Embryonic facial prominence (tissue), 1 donor: ENCODE data around the gene C10orf90.

Source experiments
- DNase-seq: peaks from one replicate; pipeline ENCODE4 v3.0.0-alpha.2; 2016; ENCODE audit errors: extremely low spot score

The C10orf90 gene

GRCh38 chr10:126429275-126429674 is 241.2 kb downstream of the C10orf90 start:
- no peak for DNase-seq

DNA sequence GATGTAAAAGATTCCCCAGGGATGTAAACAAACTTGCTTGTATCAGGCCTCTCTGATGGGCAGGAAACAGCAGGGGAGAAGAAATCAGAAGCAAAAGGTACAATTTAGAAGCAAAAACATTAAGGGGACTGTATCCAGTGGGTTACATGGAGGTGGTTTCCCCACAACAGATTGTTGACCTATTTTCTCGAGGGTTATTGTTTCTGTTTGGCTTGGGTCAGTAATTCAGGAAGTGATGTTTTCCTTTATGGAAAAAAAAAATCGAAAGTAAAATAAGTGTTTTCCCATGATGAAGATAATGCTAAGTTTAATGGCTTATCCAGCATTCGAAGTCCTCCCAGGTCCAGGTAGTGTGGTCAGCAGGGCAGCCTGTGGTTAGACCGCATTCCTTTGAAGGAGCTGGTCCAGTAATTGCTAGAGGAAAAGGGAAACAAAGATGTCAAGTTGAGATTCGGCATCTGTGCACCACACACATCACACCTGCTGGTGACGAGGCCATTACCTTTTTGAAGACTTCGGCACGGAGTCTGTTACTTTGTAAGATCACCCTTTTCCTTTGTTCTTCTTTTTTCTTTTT is 244.9 kb downstream of the C10orf90 start:
- DNase-seq: no peak

GRCh38 chr10:126425032-126425431 is 245.5 kb downstream of the C10orf90 start:
- no peak for DNase-seq

DNA sequence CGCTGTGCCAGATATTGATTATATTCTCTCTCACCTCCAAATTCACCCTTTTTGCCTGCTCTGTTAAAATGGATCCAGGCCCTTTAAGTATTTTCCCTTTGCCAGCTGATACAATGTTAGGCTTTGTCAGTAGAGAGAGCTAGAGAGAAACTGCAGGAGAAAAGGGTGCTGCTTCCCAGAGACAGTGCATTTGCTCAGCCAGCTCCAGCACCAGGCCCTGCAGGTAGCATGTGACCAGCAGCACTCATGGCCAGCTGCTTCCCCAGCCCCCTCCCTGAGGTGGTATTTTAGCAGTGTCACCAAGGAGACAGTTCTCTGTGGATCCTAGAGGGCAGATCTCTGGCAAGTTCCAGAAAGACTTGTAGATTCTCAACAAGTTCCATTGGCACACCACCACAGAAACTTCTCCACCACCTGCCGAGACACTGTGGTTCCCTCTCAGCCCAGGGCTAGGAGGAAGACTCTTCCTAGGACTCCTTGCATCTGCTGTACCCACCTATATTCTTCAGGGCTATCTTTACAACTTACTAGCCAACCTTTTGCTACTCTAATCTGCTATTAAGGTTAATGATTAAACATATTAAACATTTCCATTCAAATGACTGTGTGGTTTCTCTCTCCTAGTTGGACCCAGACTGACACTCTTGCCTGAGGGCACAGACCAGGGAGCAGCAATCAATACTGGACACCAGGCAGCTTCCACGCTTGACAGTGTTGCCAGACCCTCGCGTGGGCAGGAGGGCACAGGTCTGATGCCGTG is 246.6 kb downstream of the C10orf90 start:
- no peak for DNase-seq

DNA sequence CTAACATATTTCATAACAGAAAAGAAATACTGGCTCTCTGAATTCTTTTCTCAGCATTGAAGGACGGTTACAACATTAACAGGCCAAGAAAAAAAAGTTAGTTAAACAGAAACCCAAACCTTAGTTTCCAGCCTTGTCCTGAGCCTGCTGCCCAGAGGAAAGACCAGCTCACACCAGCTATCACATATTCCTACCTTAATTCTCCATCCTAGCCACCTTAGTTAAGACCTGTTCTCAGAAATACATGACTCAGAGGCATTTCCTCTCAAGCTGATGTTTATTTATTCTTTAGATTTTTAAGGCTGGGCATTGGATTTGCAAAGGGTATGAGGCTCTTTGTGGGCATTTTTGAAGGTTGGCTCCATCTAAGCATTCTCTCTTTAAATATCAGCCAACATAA is 247.9 kb downstream of the C10orf90 start:
- DNase-seq: no peak

DNA sequence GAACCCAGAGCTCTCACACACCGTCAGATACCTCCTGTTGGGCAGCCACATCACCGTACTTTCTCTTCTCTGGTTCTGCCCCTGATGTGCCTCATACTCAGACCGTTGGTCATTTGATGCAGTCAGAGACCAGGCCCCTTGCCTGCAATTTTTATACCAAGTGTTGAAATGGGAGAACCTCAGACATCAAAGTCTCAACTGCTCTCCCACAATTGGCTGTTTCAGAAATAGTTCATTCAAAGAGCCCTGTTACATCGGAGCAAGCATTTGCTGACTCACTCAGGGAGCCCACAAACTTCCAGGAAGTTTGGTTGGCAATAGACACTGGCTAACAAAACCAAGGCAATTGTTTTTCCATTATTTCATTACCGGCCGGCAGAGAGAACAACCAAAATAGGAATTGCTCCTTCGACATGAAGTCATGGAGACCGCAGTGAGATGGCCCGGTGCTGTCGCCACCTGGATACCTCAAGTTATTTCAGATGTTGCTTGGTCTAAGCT is 248.7 kb downstream of the C10orf90 start:
- peak; percentile 52 for DNase-seq

GRCh38 chr10:126420567-126421300 is 249.8 kb downstream of the C10orf90 start:
- peak; percentile 7 for DNase-seq

DNA sequence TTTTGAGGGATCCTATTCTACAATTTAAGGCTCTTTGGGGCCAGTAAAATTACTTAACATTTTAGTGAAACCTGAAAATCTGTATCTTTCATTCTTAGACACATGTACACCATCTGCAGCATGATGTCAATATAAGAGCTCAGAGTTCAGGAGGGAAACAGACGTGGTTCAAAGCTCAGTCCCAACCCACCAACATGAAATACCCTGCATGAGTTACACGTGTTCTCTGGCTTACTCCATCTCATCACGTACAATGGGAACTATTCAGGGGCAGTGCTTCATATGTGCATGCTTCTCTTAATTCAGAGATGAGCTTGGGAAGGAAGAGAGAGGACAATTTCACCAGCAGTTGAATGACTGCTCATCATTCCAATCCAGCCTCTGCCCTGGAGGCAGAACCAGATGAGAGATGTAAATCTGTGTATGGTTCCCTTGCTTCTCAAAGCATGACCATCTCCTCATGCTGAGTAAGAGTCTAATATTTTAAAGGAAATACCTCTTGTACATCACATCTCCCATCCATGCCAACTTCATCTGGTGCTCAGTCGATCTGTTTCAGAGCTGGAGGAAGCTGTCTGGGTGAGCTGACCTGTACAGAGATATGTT is 253.2 kb downstream of the C10orf90 start:
- DNase-seq: no peak

GRCh38 chr10:126409821-126410220 is 260.7 kb downstream of the C10orf90 start:
- no peak for DNase-seq

DNA sequence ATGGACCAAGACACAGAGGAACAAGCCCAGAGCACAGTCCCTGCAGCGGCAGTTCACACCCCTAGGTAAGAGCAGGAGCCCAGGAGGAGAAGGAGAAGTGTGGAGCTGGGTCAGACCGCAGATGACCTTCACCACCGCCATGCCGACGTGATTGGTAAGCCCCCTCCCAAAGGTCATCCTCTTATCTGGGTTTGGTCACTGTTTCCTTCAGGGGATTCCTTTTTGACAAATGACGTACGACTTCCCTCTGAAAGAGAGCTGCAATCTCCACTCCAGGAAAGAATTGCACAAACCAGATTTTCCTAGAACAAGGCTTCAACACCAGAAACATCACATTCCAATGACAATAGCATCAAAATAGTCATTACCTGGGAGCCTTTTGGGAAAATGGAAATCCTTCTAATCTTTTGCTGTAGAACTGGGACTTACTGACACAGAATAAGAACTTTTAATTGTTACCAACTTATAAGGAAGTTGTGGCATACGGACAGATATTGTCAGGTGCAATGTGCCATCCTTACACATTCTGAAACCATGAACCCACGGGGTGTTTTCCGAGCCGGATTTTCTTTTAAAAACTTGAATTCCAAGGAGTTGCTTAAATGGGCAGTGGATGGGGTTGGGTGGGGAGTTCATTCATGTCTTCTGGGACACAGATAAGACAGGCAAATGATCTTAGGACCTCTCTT is 261.4 kb downstream of the C10orf90 start:
- no peak for DNase-seq

DNA sequence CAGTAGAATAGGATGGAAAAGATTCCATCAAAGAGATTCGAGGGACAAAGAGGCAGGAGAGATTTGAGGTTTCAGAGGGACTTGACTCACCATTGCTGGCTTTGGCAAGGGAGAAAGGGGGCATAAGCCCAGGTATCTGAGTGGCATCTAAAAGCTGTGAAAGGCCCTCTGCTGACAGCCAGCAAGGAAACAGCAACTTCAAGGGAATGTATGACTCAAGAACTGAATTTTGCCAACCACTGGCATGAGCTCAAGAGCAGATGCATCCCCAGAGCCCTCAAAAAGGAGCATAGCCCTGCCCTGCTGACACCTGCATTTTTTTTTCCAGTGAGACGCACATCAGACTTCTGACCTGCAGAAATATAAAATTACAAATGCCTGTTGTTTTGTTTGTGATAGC is 262.7 kb downstream of the C10orf90 start:
- DNase-seq: no peak

- DNase-seq: no peak
Measured at GRCh38 chr10:126405239-126405775, 265.2 kb downstream of the C10orf90 start.

DNA sequence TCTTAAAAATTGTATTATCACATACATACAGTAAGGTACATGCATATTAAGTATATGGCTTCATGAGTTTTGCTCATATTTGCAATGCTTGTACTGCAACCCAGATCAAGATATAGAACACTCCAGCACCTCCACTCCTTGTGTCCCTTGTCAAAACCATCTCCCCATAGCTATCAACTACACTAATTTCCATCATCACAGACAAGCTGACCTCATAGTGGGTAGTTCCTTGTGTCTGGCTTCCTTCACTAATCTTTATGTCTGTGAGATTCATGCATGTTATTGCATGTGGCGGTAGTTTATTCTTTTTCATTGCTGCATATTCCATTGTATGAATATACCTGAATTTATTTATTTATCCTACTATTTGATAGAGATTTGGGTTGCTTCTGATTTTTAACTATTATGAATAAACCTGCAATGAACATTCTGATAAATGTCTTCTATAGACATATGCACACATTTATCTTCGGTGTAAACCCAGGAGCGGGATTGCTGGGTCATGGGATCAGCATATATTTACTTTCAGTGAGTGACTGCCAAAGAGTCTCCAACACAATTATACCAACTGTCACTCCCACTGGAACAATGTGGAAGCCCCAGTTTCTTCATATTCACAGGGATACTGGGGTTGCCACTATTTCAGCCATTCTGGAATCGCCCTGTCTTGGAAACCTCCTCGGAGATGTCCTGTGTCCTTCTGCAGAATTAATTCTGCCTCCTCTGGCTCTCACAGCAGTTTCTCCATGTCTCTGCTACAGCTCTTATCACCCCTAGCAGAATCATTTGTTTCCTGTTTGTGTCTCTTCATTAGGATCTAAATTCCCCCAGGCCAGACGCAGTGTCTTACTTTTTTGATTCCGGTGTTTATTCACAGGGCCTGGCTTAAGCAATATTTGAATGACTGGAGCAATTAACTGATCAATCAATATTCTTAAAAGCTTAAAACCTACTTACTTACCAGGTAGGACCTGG is 267.5 kb downstream of the C10orf90 start:
- DNase-seq: no peak

DNA sequence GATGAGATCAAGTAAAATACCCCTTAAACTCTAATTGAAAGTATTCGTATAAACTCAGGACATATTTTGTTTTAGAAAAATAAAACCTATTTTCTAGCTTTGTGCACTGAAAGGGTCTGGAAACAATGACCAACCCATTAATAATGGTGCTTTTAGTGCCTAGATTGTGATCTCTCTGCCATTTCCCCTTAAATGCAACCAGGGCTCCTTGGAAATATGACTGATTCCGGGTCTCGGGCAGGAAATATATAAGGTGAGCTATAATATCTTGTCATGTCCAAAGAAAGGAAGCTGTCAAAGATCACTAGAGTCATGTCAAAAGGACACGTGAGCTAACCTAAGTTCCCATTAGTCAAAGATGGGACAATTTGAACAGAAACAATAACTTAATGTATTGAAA is 269.9 kb downstream of the C10orf90 start:
- DNase-seq: no peak

DNA sequence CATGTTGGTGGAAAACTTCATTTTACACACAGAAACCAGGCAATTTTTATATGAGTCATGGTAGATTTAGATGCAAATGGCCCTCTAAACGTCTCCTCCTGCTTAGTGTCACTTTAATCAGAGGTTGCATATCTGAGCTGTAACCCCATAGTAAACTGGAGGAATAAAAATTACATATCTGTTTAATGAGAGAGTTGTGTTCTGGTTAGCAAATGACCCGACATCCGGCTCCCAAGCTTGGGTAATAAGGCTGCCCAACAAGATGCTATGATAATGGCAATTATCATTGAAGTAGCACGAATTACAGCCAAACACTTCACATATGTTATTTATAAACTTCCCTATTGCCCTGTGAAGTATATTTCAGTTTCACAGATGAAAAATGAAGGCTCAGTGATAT is 271.6 kb downstream of the C10orf90 start:
- no peak for DNase-seq

DNA sequence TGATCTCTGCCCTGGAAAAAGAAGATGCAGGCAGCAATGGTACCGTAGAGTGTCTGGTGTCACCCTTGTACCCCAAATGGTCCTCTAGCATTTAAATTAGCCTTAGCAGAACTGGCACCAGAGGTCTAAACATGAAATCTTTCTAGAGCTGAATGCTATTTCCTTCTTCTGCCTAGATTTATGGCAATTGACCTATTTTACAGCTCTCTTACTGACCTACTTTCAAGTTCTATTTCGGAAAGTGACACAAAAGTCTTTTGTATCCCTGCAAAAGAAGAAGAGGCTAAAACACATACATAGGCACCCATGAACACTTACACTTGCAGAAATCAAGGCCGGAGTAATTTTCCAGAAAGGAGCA is 272.1 kb downstream of the C10orf90 start:
- DNase-seq: no peak

DNA sequence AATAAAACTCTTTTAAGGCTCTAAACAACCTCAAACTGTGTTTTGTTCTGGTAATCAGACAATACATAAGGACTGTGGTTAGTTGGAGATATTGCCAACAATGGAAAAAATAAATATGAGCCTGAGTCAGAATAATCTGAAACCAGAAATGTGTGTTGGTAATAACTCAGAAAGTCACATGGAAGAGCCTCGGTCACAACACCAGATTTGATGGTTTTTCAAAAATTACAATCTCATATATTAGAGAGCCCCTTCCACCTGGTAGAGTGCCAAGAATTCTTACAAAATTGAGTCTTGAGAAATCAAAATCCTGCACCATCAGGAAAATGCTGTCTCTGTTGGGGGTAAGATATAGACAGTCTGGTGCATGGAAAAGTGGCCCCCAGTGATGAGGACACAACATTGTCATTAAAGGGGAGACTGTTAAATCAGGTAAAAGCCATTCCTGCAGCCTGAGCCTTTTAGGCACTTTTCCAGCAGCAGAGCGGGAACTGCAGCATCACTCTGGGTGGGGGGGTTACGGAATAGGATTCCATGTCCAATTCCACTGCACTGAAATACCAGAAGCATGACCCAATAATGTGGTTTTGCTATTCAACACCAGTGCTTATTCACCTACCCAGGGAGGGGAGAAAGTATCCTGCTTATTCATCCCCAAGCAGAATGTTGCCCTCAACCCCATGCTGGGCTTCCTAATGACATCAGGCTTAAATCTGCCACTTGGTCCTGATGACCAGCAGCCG is 272.7 kb downstream of the C10orf90 start:
- DNase-seq: no peak

- DNase-seq: no peak
Measured at GRCh38 chr10:126397156-126397555, 273.3 kb downstream of the C10orf90 start.

- DNase-seq: no peak
Measured at GRCh38 chr10:126394948-126395347, 275.5 kb downstream of the C10orf90 start.

DNA sequence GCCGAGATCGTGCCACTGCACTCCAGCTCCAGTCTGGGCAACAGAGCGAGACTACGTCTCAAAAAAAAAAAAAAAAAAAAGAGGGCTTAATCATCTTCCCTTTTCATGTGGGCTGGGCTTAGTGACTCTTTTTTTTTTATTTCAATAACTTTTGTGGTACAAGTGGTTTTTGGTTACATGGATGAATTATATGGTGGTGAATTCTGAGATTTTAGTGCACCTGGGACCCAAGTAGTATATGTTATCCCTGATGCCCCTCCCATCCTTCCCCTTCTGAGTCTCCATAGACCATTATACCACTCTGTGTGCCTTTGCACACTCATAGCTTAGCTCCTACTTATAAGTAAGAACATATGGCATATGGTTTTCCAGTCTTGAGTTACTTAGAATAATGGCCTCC is 277.4 kb downstream of the C10orf90 start:
- DNase-seq: no peak
